SH-SY5Y (cell line): ENCODE results near the gene SCYGR1.

Experiments
- GATA2 ChIP-seq: IDR thresholded peaks from 2 replicates; pipeline ENCODE4 v1.6.1; 2011; ENCODE audit warnings: mild to moderate bottlenecking, low read depth, low read length
- GATA3 ChIP-seq: IDR thresholded peaks from 2 replicates; pipeline ENCODE4 v1.6.1; 2011; ENCODE audit warnings: low read depth, mild to moderate bottlenecking, low read length, moderate library complexity

Gene SCYGR1

DNA sequence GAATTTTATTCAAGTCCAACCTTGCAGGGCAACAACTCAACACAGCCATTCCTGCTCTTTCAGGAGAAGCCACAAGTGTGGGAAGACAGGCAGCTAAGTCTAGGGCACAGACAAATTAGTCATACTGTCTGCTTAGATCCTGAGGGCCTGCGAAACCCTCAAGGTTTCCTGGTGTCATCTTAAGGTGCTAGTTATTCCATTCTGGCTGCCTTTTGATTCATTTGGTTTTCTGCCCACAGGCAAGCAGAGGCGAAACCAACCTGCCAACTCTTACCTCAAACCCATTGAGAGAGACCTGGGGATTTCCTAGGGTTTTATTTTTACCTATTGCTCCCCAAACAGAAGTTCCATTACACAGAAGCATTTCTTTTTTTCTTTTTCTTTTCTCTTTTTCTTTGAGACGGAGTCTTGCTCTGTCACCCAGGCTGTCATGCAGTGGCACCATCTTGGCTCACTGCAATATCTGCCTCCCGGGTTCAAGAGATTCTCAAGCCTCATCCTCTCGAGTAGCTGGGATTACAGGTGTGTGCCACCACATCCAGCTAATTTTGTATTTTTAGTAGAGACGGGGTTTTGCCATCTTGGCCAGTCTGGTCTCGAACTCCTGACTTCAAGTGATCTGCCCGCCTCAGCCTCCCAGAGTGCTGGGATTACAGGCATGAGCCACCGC, 23.7 kb upstream of the SCYGR1 start:
- no peak for TF ChIP-seq GATA2
- no peak for TF ChIP-seq GATA3

DNA sequence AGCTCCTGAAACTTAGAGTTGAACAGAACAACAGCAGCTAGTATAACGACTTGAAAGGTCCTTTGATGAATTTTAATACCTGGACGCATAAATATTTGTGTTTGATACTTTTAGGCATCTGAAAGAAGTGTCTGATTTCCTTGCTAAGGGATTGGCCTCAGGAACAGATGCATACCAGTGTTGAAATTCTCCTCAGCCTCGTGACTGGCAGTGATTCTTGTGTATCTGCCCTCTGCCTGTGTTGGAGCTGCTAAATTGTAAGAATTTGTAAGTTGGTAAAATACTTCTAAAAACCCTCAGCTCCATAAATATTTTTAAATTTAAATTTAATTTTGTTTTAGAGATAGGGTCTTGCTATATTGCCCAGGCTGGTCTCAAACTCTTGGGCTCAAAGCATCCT, 22.4 kb upstream of the SCYGR1 start:
- TF ChIP-seq GATA2, result no peak
- no peak for TF ChIP-seq GATA3

DNA sequence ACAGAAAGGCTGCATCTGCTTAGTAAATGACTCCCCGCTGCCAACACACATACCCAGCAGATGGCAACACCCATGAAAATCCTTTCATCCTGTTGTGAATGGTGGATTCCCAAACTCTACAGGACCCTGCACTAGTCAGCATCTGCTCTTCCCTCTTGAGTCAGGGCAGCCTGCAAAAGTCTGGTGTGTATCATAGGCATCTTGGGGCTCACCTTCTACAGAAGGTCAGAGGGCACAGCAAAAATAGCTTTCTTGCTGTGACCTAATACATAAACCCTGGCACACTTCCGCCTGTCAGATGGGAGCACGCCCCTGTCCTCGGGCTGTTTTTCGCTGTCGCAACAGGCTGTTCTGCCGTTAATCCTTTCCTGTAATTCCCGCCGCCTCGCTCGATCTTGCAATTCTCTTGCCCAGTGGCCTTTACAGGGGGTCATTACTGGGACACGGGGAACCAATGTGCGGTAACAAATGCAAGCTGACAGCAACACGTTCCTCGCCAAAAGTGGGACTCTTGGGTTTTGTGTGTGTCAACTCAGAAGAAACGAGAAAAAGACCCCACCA, 19.9 kb upstream of the SCYGR1 start:
- TF ChIP-seq GATA3, result no peak
- no peak for TF ChIP-seq GATA2

DNA sequence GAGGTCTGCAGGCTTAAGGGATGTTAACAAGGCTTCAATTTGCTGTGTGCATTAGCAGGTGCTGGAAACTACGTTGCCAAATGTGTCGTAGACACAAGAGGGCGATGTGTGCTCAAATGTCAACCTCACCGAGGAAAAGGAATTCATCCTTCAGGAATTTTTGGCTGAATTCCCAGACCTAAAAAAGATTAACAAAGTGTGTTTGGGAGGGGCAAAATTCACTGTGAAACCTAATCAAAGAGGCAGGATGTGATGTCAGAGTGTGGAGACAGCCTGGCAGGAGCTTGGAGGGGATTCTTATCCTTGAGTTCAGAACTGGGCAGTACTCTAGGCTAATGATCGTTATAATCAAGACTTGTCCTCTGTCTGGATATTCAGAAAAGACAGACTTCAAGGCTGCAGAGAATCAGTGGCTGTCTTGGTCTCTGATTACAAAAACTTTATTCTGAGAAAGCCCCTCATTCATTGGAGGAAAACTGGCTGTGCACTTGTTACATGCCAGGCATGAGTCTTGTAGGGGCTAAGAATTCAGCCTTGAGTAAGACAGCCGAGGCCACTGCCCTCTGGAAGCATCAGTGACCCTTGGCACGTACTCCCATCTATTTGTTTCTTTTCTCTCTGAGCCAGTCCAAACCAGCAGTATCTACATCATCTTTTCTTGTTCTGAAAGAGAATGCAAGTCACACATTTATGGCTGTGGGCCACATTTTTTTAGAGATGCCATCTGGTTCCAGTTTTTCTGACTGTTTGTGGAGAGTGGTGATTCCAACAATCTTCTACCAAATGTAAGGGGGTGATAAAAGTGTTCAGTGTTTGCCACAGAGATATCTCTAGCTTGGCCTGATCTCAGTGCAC, 18.7 kb upstream of the SCYGR1 start:
- TF ChIP-seq GATA2 (peak; percentile 11; the same call in 1 of the 2 replicates), GATA3 (no peak)

DNA sequence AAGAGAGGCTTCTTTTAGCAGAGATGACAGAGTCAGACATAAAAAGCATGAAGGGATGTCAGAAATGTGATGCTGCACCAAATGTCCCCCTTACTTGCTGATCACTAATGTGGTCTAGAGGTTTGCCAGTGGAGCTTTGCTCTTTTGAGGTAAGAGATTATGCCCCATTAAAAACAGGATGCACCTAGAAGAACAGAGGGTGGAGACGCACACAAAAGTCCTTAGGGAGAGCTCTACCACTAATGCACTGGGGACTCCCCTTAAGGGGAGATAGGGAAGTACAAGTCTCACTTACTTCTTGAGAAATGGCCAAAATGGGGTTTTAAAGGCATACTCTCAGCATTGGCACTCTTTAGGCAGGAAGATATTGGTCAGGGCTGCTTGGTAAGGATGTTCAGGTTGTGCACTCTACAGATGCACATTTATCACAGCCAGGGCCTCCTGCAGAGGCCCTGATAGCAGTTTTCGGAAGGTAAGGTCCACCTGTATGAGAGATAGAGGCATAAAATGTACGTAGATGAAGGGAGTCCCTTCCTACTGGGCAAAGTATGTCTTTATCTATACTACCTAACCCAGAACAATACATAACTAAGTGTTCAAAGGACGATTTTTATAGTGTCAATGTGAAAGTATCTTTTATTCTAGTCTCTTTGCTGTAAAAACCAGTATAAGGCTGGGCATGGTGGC, 17.0 kb upstream of the SCYGR1 start:
- TF ChIP-seq GATA2 (no peak), GATA3 (no peak)

DNA sequence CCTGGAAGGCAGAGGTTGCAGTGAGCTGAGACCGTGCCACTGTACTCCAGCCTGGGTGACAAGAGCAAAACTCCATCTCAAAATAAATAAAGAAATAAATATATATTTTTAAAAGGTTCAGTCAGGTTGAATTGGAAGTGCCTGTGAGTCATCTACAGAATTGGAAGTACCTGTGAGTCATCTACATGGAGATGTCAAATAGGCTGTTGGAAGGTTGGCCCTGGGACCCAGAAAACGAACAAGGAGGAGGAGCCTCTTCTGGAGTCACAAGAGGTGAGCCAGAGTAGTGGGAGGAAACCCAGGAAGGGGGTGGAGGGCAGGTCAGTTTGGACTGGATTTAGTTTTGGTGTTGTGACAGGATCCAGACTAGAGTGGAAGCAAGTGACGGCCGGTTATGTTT, 15.2 kb upstream of the SCYGR1 start:
- TF ChIP-seq GATA3 (no peak), GATA2 (no peak)

DNA sequence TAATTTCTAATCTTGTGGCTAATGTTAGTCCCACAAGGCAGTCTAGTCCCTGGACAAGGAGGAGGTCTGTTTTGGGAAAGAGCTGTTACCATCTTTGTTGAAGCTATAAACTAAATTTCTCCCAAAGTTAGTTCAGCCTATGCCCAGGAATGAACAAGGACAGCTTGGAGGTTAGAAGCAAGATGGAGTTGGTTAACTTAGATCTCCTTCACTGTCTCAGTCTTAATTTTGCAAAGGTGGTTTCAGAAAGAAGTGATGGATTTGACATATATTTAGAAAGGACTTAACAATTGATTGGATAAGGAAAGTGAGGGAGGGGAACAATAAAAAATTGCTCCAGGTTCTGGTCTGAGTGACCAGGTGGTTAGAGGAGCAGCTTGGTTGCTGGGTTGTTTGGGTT, 14.6 kb upstream of the SCYGR1 start:
- TF ChIP-seq GATA2 (no peak), GATA3 (no peak)

DNA sequence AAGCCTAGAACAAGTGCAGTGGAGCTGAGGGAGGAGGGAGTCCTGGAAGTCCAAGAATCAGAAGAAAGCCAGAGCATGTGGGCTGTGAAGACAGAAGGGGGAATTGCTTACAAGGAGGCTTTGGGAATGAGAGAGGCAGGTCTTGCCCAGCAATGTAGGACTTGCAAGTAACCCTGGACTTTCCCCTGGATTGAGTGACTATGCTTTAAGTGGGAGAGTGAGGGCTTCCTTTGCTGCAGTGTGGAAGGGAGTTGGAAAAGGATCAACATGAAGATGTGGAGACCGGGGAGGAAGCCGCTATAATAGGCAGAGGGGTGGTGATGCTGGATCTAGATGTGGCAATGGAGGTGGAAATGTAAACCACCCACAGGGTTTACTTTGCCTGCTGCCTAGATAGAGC, 13.8 kb upstream of the SCYGR1 start:
- TF ChIP-seq GATA2 (no peak), GATA3 (no peak)

DNA sequence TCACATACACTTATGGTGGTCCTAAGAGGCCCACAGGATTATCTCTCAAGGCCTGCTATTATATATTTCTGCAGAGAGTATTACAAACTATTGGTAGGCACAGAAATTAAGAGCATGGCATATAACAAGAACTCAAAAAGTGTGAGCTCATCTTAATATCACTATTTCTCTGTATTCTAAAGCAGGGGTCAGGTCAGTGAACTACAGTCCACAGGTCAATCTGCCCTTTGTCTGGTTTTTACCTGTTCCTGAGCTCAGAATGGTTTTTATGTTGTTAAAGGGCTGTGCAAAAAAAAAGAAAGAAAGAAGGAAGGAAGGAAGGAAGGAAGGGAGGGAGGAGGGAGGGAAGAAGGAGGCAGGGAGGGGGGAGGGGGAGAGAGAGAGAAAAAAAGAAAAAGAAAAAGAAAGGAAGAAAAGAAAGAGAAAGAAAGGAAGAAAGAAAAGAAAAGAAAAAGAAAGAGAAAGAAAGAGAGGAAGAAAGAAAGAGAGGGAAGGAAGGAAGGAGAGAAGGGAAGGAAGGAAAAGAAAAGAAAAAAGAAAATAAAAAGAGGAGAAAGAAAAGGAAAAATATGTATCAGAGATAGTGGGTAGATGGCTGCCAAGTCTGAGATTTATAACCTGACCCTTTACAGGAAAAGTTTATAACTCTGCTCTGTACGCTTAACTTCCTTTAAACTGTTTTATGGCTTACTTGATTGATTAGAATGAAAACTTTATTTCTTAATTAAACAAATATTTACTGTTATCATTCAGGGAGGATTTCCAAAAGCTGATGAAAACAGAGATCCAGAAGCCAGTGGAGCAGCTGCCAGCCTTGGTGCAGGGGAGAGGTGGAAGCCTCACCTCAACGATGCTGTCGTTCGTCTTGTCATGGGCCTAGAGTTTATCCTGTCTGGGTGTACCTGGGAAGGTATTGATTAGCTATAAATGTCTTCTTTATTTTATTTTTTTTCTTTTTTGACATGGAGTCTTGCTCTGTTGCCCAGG, 11.2 kb upstream of the SCYGR1 start:
- TF ChIP-seq GATA2, result no peak
- no peak for TF ChIP-seq GATA3

DNA sequence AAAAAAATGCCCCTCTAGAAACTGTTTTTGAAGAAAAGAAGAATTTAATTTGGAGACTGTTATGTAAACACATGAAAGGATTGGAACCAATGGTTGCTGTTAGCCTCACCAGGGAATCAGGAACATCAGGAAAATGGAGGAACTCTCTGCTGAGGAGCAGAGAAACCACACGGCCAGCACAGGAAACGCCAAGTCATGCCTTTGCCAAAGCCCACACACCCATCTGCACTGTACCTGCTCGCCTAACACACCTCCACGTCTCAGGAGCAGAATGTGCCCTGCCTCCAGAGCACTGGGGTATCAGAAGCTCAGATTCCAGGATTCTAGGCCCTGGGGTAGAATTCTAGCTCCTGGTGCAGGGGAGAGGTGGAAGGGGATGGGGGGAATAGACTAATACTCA, 9.8 kb upstream of the SCYGR1 start:
- TF ChIP-seq GATA2 (no peak), GATA3 (no peak)

DNA sequence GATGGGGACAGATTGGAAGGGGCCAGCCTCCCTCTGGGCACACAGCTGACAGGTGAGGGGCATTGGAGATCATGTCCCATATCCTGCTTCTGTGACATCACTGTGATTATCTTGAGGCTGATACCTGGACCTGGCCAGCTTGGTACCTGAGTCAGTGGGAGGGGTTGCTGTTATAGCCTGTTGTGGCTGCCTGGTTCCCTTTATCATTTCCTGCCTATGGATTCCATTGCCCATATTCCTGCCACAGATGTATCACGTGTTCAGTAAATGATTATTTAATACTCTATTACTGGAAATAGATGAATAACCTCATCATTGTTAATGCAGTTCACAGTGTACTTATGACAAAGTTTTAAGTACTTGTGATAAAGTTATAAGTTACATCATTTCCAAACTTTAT, 7.8 kb upstream of the SCYGR1 start:
- TF ChIP-seq GATA3, result no peak
- no peak for TF ChIP-seq GATA2

DNA sequence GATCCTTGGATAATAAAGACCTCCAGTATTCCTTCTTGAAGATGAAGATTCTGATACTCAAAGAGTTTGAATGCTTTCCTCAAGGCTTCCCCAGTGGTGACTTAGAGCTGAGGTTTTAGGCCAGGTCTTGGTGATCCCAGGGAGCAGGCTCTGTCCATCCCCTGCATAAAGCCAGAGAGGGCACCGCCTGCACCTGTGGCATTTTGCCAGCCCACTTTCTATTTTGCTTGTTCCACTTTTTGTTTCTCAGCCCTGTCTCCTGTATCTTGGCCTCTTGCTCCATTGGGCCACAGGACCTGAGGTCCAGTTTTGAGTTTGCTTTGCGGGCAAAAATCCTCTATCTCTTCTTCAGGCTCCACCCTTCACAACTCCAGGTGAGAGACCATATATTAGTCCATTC, 6.7 kb upstream of the SCYGR1 start:
- TF ChIP-seq GATA3 (no peak), GATA2 (no peak)
